Mesothelial cell of epicardium (in vitro differentiated cells): ENCODE data around the gene AMBRA1. TPM values are rescaled to one million over a fixed set of nuclear protein-coding genes. Genes with fewer than 3 reads are reported as not detected.

Experiments
- DNase-seq, 2 experiments: peaks; one replicate each; pipeline ENCODE4 v3.0.0; 2021; ENCODE audit warnings: low spot score in 2 of 2; ENCODE audit not compliant: unreplicated experiment in 2 of 2
- H3K27ac Mint-ChIP-seq: 2 replicates; pipeline ENCODE4 v1.8.0; 2021; ENCODE audit warnings: mixed read lengths
- H3K27me3 Mint-ChIP-seq: 2 replicates; pipeline ENCODE4 v1.8.0; 2021; ENCODE audit warnings: low read depth, mixed read lengths
- H3K36me3 Mint-ChIP-seq: 2 replicates; pipeline ENCODE4 v1.8.0; 2021; ENCODE audit warnings: mixed read lengths
- H3K4me1 Mint-ChIP-seq: 2 replicates; pipeline ENCODE4 v1.8.0; 2021; ENCODE audit warnings: mixed read lengths
- H3K4me3 Mint-ChIP-seq: 2 replicates; pipeline ENCODE4 v1.8.0; 2021; ENCODE audit warnings: mild to moderate bottlenecking, moderate library complexity, mixed read lengths
- H3K9me3 Mint-ChIP-seq: 2 replicates; pipeline ENCODE4 v1.8.0; 2021; ENCODE audit warnings: mixed read lengths
- CTCF ChIP-seq: fragments of 200-600 bp; sonication (generic); IDR thresholded peaks from one replicate; pipeline ENCODE4 v1.5.0; 2021; ENCODE audit warnings: antibody characterized with exemption; ENCODE audit not compliant: unreplicated experiment
- total RNA-seq: library from RNA; stranded (reverse); gene quantifications from 3 replicates; pipeline ENCODE4 v1.2.1, GENCODE V29; 2021

AMBRA1 gene
- total RNA-seq, 1 donor from 2014 or later, result 48.4 TPM

GRCh38 chr11:46364791-46365190, 229.0 kb downstream of the AMBRA1 start:
- H3K36me3 Mint-ChIP-seq, result peaks cover 1% of the 10 kb centered on the region
- no peaks in the 10 kb centered on the region for H3K9me3 Mint-ChIP-seq
- peak overlapping the region; percentile 58 for H3K27ac Mint-ChIP-seq
- H3K4me1 Mint-ChIP-seq, result peaks cover 26% of the 10 kb centered on the region
- TF ChIP-seq CTCF, result no peak
- DNase-seq, result no peak
- H3K4me3 Mint-ChIP-seq, result no peak overlapping the region
- H3K27me3 Mint-ChIP-seq, result no peaks in the 10 kb centered on the region

DNA sequence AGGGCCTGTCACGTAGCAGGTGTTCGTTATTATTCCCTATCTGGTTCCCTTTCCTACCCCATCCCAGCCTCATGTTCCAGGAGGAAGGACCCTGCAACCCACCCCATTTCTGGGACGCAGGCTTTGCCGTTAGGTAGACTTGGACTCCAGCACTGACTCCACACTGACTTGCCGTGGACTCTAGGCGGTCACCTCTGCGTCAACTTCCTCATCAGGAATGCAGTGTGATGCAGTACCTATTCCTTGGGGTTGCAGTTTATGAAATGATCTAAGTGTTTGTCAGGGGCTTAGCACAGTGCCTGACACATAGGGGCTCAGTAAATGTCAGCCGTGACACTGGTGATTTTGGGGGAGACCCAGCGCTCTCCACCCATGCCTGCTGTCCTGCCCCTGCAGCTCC, 229.8 kb downstream of the AMBRA1 start:
- H3K36me3 Mint-ChIP-seq, result peaks cover 1% of the 10 kb centered on the region
- no peak overlapping the region for H3K4me3 Mint-ChIP-seq
- DNase-seq, result no peak
- H3K27ac Mint-ChIP-seq, result no peak overlapping the region
- no peak for TF ChIP-seq CTCF
- peaks cover 21% of the 10 kb centered on the region for H3K4me1 Mint-ChIP-seq
- H3K27me3 Mint-ChIP-seq, result no peaks in the 10 kb centered on the region
- H3K9me3 Mint-ChIP-seq, result no peaks in the 10 kb centered on the region

GRCh38 chr11:46363455-46364005, 230.3 kb downstream of the AMBRA1 start:
- H3K36me3 Mint-ChIP-seq, result no peaks in the 10 kb centered on the region
- H3K4me1 Mint-ChIP-seq, result peaks cover 21% of the 10 kb centered on the region
- DNase-seq, result no peak
- H3K27me3 Mint-ChIP-seq, result no peaks in the 10 kb centered on the region
- no peak for TF ChIP-seq CTCF
- no peaks in the 10 kb centered on the region for H3K9me3 Mint-ChIP-seq
- H3K4me3 Mint-ChIP-seq, result no peak overlapping the region
- no peak overlapping the region for H3K27ac Mint-ChIP-seq

DNA sequence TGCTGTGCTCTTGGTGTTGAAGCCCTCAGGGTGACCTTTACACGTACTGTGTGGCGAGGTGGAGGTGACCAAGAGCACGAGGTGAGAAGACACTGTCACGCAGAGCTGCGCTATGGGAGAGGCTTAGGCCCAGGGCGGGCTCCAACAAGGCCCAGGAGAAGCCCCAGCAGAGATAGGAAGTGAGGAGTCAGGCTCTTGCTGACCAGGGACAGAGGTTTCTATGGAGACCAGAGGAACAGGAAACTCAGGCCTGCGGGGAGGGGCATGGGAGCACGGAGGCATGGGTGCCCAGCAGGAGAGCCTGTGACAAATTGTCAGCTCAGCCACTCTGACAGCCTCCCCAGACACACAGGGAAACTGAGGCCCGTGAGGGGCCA, 230.8 kb downstream of the AMBRA1 start:
- peak overlapping the region; percentile 59 for H3K27ac Mint-ChIP-seq
- no peak for TF ChIP-seq CTCF
- DNase-seq, result no peak
- peaks cover 21% of the 10 kb centered on the region for H3K4me1 Mint-ChIP-seq
- no peaks in the 10 kb centered on the region for H3K36me3 Mint-ChIP-seq
- H3K4me3 Mint-ChIP-seq, result no peak overlapping the region
- no peaks in the 10 kb centered on the region for H3K27me3 Mint-ChIP-seq
- no peaks in the 10 kb centered on the region for H3K9me3 Mint-ChIP-seq

GRCh38 chr11:46362156-46363030, 231.4 kb downstream of the AMBRA1 start:
- Mint-ChIP-seq H3K27ac (peak overlapping the region; percentile 59), H3K36me3 (no peaks in the 10 kb centered on the region), H3K4me3 (no peak overlapping the region)

More at GRCh38 chr11:46362156-46363030, 231.4 kb downstream of the AMBRA1 start:
- H3K9me3 Mint-ChIP-seq, result no peaks in the 10 kb centered on the region
- DNase-seq, result no peak
- TF ChIP-seq CTCF, result no peak
- peaks cover 20% of the 10 kb centered on the region for H3K4me1 Mint-ChIP-seq
- H3K27me3 Mint-ChIP-seq, result no peaks in the 10 kb centered on the region
